ENCODE results near the gene PGRMC1. TPM values are rescaled to one million over a fixed set of nuclear protein-coding genes. Genes with fewer than 3 reads are reported as not detected.

The PGRMC1 gene
- total and polyA plus RNA-seq, 2 donors (not counting 1 experiment from before 2014, with no cell fraction given) = 5.6 to 9.1 TPM

GRCh38 chrX:119240356-119240755 lies 4.3 kb downstream of the PGRMC1 start:
- TF ChIP-seq EZH2 (IDR thresholded peaks at IDR 0.05; ENCODE audit: borderline replicate concordance, insufficient read depth, low read depth, low read length, poor library complexity, severe bottlenecking) (no peak), CTCF (IDR thresholded peaks at IDR 0.05) (no peak)
- Histone ChIP-seq H3K9me3 (ENCODE audit: control extremely low read depth in 1 of 3, control insufficient read depth in 2 of 3, insufficient read depth in 1 of 3, low read length in 2 of 3) (no peaks in the 10 kb centered on the region), H3K4me3 (ENCODE audit: control extremely low read depth in 1 of 5, extremely low read depth in 1 of 5, insufficient read depth in 1 of 5, low read depth in 2 of 5, low read length in 4 of 5) (no peak overlapping the region), H2AFZ (ENCODE audit: insufficient read depth, low read depth, low read length, poor library complexity, severe bottlenecking) (no peak overlapping the region), H3K4me2 (replicated peaks; ENCODE audit: low read depth, low read length, poor library complexity, severe bottlenecking) (no peak overlapping the region), H3K9ac (ENCODE audit: low read length) (no peak overlapping the region), H4K20me1 (ENCODE audit: control insufficient read depth, insufficient read depth, low read length, poor library complexity, severe bottlenecking) (peaks cover 7% of the 10 kb centered on the region), H3K36me3 (replicated peaks in 1 of 2; ENCODE audit: control extremely low read depth in 1 of 2, control insufficient read depth in 1 of 2, extremely low read depth in 1 of 2, insufficient read depth in 2 of 2, low read length in 1 of 2) (peaks cover 0 to 15% of the 10 kb centered on the region in 2 experiments), H3K79me2 (ENCODE audit: control insufficient read depth, insufficient read depth, low read length) (peaks cover 13% of the 10 kb centered on the region), H3K27me3 (replicated peaks in 1 of 4; ENCODE audit: control extremely low read depth in 1 of 4, control insufficient read depth in 3 of 4, insufficient read depth in 4 of 4, low read length in 3 of 4) (no peaks in the 10 kb centered on the region), H3K27ac (ENCODE audit: low read length in 2 of 2) (no peak overlapping the region), H3K4me1 (ENCODE audit: control insufficient read depth in 2 of 2, insufficient read depth in 2 of 2, low read length in 2 of 2) (peaks cover 8 to 16% of the 10 kb centered on the region in 2 donors)
- ChIA-PET POLR2A (no interaction called here), CTCF (no interaction called here)
- no peaks in the 10 kb centered on the region for H3K9me3 Mint-ChIP-seq (ENCODE audit: insufficient read depth)
- no peak overlapping the region for H3K4me3 Mint-ChIP-seq
- ATAC-seq (ENCODE audit: low read depth) (no peak), DNase-seq (no peak)
- intact Hi-C loops (cut with micrococcal nuclease) = no loop called here
- WGBS (ENCODE audit: insufficient coverage) = 100% methylated on average over 1 of the region's 3 CpGs
- peaks cover 19% of the 10 kb centered on the region for H3K4me1 Mint-ChIP-seq
- H3K27me3 Mint-ChIP-seq = no peaks in the 10 kb centered on the region
- no peak overlapping the region for H3K27ac Mint-ChIP-seq

- Histone ChIP-seq H3K9ac (ENCODE audit: low read length) (no peak overlapping the region), H3K4me2 (replicated peaks; ENCODE audit: low read depth, low read length, poor library complexity, severe bottlenecking) (no peak overlapping the region), H3K4me3 (ENCODE audit: control extremely low read depth in 1 of 5, extremely low read depth in 1 of 5, insufficient read depth in 1 of 5, low read depth in 2 of 5, low read length in 4 of 5) (no peak overlapping the region), H3K36me3 (replicated peaks in 1 of 2; ENCODE audit: control extremely low read depth in 1 of 2, control insufficient read depth in 1 of 2, extremely low read depth in 1 of 2, insufficient read depth in 2 of 2, low read length in 1 of 2) (peaks cover 0 to 11% of the 10 kb centered on the region in 2 experiments), H3K27ac (ENCODE audit: low read length in 2 of 2) (no peak overlapping the region), H3K9me3 (ENCODE audit: control extremely low read depth in 1 of 3, control insufficient read depth in 2 of 3, insufficient read depth in 1 of 3, low read length in 2 of 3) (no peaks in the 10 kb centered on the region), H3K79me2 (ENCODE audit: control insufficient read depth, insufficient read depth, low read length) (no peaks in the 10 kb centered on the region), H2AFZ (ENCODE audit: insufficient read depth, low read depth, low read length, poor library complexity, severe bottlenecking) (no peak overlapping the region), H3K4me1 (ENCODE audit: control insufficient read depth in 2 of 2, insufficient read depth in 2 of 2, low read length in 2 of 2) (no peaks in the 10 kb centered on the region), H3K27me3 (replicated peaks in 1 of 4; ENCODE audit: control extremely low read depth in 1 of 4, control insufficient read depth in 3 of 4, insufficient read depth in 4 of 4, low read length in 3 of 4) (no peaks in the 10 kb centered on the region), H4K20me1 (ENCODE audit: control insufficient read depth, insufficient read depth, low read length, poor library complexity, severe bottlenecking) (no peaks in the 10 kb centered on the region)
- TF ChIP-seq CTCF (IDR thresholded peaks at IDR 0.05) (no peak), EZH2 (IDR thresholded peaks at IDR 0.05; ENCODE audit: borderline replicate concordance, insufficient read depth, low read depth, low read length, poor library complexity, severe bottlenecking) (no peak)
- H3K9me3 Mint-ChIP-seq (ENCODE audit: insufficient read depth) = no peaks in the 10 kb centered on the region
- H3K4me3 Mint-ChIP-seq = no peak overlapping the region
- no peak for DNase-seq
- 100% methylated on average over 1 of the region's 3 CpGs for WGBS (ENCODE audit: insufficient coverage)
- no peak overlapping the region for H3K27ac Mint-ChIP-seq
- intact Hi-C loops (cut with micrococcal nuclease) = no loop called here
- CTCF ChIA-PET = no interaction called here
- POLR2A ChIA-PET = no interaction called here
- H3K27me3 Mint-ChIP-seq = no peaks in the 10 kb centered on the region
- no peaks in the 10 kb centered on the region for H3K4me1 Mint-ChIP-seq
- no peak for ATAC-seq (ENCODE audit: low read depth)
These were observed 11.6 kb downstream of the PGRMC1 start for GRCh38 chrX:119247702-119248101.
